Measurements from ENCODE around the gene RSU1. TPM values are rescaled to one million over a fixed set of nuclear protein-coding genes. Genes with fewer than 3 reads are reported as not detected.

The RSU1 gene
- total and polyA plus RNA-seq, 12 donors = 25.5 to 74.2 (median 48.3) TPM

DNA sequence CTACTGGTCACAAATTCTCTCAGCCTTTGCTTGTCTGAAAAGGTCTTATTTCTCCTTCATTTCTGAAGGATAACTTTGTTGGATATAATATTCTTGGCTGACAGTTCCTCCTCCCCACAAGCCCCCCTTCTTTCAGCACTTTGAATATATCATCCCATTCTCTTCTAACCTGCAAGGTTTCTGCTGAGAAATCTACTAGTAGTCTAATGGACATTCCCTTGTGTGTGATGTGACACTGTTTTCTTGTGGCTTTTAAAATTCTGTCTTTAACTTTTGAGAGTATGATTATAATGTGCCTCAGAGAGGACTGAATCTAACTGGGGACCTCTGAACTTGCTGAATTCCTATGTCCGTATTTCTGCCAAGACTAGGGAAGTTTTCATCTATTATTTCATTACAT lies 104.3 kb downstream of the RSU1 start:
- 98 to 100% methylated on average over 1 of the region's 1 CpG for WGBS, 2 donors
- intact Hi-C loops (cut with DNase I) = no loop called here
- TF ChIP-seq, protein P1, sequence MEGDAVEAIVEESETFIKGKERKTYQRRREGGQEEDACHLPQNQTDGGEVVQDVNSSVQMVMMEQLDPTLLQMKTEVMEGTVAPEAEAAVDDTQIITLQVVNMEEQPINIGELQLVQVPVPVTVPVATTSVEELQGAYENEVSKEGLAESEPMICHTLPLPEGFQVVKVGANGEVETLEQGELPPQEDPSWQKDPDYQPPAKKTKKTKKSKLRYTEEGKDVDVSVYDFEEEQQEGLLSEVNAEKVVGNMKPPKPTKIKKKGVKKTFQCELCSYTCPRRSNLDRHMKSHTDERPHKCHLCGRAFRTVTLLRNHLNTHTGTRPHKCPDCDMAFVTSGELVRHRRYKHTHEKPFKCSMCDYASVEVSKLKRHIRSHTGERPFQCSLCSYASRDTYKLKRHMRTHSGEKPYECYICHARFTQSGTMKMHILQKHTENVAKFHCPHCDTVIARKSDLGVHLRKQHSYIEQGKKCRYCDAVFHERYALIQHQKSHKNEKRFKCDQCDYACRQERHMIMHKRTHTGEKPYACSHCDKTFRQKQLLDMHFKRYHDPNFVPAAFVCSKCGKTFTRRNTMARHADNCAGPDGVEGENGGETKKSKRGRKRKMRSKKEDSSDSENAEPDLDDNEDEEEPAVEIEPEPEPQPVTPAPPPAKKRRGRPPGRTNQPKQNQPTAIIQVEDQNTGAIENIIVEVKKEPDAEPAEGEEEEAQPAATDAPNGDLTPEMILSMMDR (IDR thresholded peaks at IDR 0.05) = no peak
- peaks cover 0 to 5% (median 0%) of the 10 kb centered on the region in 9 donors for H3K36me3 ChIP-seq
- H3K27me3 ChIP-seq = no peaks in the 10 kb centered on the region
- no peak overlapping the region for H3K27ac ChIP-seq
- ATAC-seq (no peak), DNase-seq (no peak)
- no peak overlapping the region for H3K4me3 ChIP-seq
- peaks cover 0 to under 1% (median 0%) of the 10 kb centered on the region in 9 donors for H3K4me1 ChIP-seq
- peaks cover 0 to 47% (median 8%) of the 10 kb centered on the region in 11 donors for H3K9me3 ChIP-seq

DNA sequence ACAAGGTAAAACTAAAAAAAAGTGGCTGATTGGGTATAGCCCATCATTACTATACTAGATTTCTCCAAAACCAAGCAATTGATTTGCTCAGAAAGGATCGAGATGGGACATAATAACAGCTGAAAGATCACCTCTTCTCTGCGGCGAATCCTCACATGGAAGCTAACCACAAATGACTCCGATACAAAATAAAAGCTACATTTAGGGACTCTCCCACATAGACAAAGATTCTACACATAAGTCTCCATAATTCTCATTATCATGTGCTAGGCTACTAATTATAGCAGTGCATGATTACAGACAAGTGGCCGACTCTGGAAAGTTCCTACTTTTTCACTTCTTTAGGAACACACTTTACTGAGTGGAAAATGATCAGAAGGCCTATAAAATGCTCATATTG lies 116.9 kb downstream of the RSU1 start:
- intact Hi-C loops (cut with DNase I) = no loop called here
- no peak overlapping the region for H3K4me3 ChIP-seq
- H3K9me3 ChIP-seq = peaks cover 0 to 4% (median 0%) of the 10 kb centered on the region in 11 donors
- DNase-seq (no peak), ATAC-seq (no peak)
- WGBS, 2 donors = 77 to 82% methylated on average over 5 of the region's 5 CpGs
- no peaks in the 10 kb centered on the region for H3K27me3 ChIP-seq
- no peak overlapping the region for H3K27ac ChIP-seq
- TF ChIP-seq, protein P1 (IDR thresholded peaks at IDR 0.05) = no peak
- H3K36me3 ChIP-seq = peaks cover 0 to 6% (median 0%) of the 10 kb centered on the region in 9 donors
- peaks cover 0 to 6% (median 0%) of the 10 kb centered on the region in 9 donors for H3K4me1 ChIP-seq

DNA sequence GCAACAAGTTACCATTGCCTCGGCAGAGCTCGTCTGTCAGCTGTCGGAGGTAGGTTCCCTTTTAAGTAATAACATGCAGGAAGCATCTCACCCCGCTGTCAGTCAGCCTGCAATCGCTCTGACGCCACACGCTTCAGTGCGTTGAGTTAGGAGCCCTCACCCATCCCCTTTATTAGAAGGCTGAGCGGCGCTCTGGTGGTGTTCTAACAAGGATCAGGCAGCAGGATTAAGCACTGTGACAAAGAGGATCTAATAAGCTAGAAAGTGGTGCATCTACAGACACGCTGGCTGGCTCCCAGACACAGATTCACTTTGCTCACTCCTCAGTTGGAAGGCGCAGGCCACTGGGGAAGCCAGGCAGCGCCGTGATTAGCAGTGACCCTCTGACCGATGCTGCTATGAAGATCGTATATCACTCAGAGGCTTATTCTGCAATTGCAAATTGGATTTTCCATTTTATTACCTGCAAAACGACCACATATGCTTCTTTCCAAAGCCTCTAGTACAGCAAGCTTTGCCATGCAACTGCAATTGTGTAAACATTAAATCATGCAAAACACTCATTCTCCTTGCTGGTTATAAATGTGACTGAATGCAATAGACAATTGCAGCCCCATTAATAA lies 117.7 kb downstream of the RSU1 start:
- ATAC-seq = no peak

DNA sequence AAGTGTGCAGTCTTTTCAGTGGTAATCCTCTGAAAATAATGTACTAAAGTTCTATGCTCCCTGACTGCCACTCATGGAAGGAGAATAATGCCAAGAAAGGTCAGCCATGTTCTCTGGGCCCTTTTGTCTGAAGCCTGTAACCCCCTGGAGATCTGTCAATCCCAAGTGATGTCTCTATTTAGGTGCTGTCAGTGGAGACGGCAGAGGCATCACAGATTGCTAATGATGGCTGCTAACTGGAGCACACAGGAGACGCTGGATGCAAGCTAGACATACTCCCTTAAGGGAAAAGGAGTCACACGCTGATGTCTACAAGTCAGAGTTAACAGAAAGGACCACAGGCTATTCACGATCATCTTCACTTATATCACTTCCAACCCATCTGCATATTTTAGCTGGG lies 118.8 kb downstream of the RSU1 start:
- TF ChIP-seq, protein P1 (IDR thresholded peaks at IDR 0.05) = no peak
- WGBS, 2 donors = 86 to 88% methylated on average over 4 of the region's 4 CpGs
- ATAC-seq (no peak), DNase-seq (no peak)
- intact Hi-C loops (cut with DNase I) = no loop called here
- no peak overlapping the region for H3K27ac ChIP-seq
- peaks cover 0 to 6% (median 0%) of the 10 kb centered on the region in 9 donors for H3K4me1 ChIP-seq
- peaks cover 0 to 4% (median 0%) of the 10 kb centered on the region in 11 donors for H3K9me3 ChIP-seq
- no peak overlapping the region for H3K4me3 ChIP-seq
- H3K36me3 ChIP-seq = peaks cover 0 to 18% (median 0%) of the 10 kb centered on the region in 9 donors
- H3K27me3 ChIP-seq = no peaks in the 10 kb centered on the region

More for the DNA sequence above, 117.7 kb downstream of the RSU1 start:
- Histone ChIP-seq H3K4me1 (peaks cover 0 to 6% (median 0%) of the 10 kb centered on the region in 9 donors), H3K27me3 (no peaks in the 10 kb centered on the region), H3K36me3 (peaks cover 0 to 8% (median 0%) of the 10 kb centered on the region in 9 donors), H3K27ac (no peak overlapping the region), H3K4me3 (no peak overlapping the region), H3K9me3 (peaks cover 0 to 4% (median 0%) of the 10 kb centered on the region in 11 donors)
- DNase-seq = no peak
- intact Hi-C loops (cut with DNase I) = no loop called here
- TF ChIP-seq, protein P1 (IDR thresholded peaks at IDR 0.05) = no peak
- WGBS, 2 donors = 94% methylated on average over 17 of the region's 17 CpGs
